ENCODE data around the gene CLIC6. TPM values are rescaled to one million over a fixed set of nuclear protein-coding genes. Genes with fewer than 3 reads are reported as not detected.
"Not testable (repeated sequence)": the region's sequence is repeated elsewhere in the genome, so short reads cannot be mapped to it uniquely, and the experiment has no call there.

The CLIC6 gene
- polyA plus RNA-seq, 1 experiment = 0.04 TPM

DNA sequence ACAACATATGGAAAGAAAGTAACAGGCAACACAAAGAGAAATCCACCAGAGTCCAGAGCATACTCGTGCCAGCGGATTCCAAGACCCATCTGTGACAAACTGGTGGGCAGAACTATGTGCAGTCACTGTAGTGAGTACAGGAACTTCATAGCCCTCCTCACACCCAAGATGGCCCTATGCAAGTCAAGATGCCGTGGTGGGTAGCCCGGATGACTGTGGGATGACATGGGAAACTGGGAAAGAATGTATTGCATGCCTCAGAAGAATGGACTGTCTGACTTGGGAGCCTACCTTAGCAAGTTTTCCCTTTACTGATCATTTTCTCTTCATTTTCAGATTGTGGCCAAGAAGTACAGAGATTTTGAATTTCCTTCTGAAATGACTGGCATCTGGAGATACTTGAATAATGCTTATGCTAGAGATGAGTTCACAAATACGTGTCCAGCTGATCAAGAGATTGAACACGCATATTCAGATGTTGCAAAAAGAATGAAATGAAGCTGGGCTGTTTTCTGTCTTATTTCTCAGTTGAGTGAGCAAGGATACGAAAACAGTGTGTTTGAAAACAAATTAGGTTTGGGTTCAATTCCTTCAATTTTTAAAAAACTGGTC is 47.3 kb downstream of the CLIC6 start:
- ChIA-PET CTCF (no interaction called here), POLR2A (no interaction called here)
- no peak for DNase-seq (ENCODE audit: low read depth)
- no peak overlapping the region for H3K4me3 ChIP-seq (ENCODE audit: low read depth, low read length)
- H3K27me3 ChIP-seq (ENCODE audit: control insufficient read depth, insufficient read depth, low read length) = no peaks in the 10 kb centered on the region
- H3K36me3 ChIP-seq (ENCODE audit: control insufficient read depth, insufficient read depth, low read length) = no peaks in the 10 kb centered on the region
- TF ChIP-seq, protein P1, sequence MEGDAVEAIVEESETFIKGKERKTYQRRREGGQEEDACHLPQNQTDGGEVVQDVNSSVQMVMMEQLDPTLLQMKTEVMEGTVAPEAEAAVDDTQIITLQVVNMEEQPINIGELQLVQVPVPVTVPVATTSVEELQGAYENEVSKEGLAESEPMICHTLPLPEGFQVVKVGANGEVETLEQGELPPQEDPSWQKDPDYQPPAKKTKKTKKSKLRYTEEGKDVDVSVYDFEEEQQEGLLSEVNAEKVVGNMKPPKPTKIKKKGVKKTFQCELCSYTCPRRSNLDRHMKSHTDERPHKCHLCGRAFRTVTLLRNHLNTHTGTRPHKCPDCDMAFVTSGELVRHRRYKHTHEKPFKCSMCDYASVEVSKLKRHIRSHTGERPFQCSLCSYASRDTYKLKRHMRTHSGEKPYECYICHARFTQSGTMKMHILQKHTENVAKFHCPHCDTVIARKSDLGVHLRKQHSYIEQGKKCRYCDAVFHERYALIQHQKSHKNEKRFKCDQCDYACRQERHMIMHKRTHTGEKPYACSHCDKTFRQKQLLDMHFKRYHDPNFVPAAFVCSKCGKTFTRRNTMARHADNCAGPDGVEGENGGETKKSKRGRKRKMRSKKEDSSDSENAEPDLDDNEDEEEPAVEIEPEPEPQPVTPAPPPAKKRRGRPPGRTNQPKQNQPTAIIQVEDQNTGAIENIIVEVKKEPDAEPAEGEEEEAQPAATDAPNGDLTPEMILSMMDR (IDR thresholded peaks at IDR 0.05; ENCODE audit: insufficient read depth, low read depth, low read length) = no peak

DNA sequence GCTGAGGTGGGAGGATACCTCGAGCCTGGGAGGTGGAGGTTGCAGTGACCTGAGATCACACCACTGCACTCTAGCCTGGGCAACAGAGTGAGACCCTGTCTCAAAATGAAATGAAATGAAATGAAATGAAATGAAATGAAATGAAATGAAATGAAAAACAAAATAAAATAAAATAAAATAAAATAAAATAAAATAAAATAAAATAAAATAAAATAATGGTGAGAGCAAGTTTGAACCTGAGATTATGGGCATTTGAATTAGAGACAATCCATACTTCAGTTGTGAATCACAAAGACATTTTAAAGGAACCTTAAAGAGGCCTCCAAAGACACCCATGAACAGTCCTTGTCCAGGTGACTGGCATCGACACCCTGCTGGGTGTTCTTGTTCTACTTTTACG is 49.7 kb downstream of the CLIC6 start:
- H3K27me3 ChIP-seq (ENCODE audit: control insufficient read depth, insufficient read depth, low read length); H3K36me3 ChIP-seq (ENCODE audit: control insufficient read depth, insufficient read depth, low read length); POLR2A ChIA-PET; DNase-seq (ENCODE audit: low read depth); H3K4me3 ChIP-seq (ENCODE audit: low read depth, low read length): not testable (repeated sequence)
- CTCF ChIA-PET = interaction anchor here (0.7 to 1.3 kb wide), 2 partner anchors 12 to 14 kb away, joined by 3 read pairs; no protein-coding TSS in a partner anchor

DNA sequence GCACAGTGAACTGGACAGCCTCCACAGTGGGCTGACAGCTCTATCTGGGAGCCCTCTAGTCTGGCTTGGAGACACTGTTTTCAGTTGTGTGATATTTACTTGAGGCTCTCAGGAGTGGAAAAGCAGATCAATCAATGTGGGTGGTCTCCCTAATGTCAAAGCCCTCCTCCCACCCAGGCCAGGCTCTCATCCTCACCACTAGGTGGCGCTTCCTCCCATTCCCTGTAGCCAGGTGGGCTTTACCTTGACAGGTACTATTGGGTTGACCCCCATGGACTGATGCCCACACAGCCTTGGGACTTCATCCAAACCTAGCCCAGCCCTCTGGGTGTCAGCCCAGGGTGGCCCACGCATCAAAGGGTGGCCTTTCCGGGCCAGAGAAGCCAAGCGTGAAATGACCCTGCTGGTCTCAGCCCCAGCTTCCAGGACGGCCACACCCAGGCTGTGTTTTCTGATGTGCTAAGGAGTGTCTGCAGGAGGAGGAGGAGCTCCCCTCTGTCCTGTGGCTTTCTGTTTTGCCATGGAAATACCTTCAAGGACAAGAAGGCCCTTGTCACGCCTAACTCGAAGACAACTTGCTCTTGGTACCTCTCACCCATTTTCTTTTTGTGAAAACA is 54.0 kb downstream of the CLIC6 start:
- DNase-seq (ENCODE audit: low read depth) = no peak
- ChIA-PET POLR2A (no interaction called here), CTCF (interaction anchor here (0.8 to 2.3 kb wide), 3 partner anchors 10 to 23 kb away, joined by 3 to 7 read pairs (median 3); no protein-coding TSS in a partner anchor)
- H3K36me3 ChIP-seq (ENCODE audit: control insufficient read depth, insufficient read depth, low read length) = no peaks in the 10 kb centered on the region
- H3K27me3 ChIP-seq (ENCODE audit: control insufficient read depth, insufficient read depth, low read length) = no peaks in the 10 kb centered on the region
- TF ChIP-seq, protein P1 (IDR thresholded peaks at IDR 0.05; ENCODE audit: insufficient read depth, low read depth, low read length) = peak; percentile 20; the same call in 1 of the 2 replicates
- H3K4me3 ChIP-seq (ENCODE audit: low read depth, low read length) = no peak overlapping the region

DNA sequence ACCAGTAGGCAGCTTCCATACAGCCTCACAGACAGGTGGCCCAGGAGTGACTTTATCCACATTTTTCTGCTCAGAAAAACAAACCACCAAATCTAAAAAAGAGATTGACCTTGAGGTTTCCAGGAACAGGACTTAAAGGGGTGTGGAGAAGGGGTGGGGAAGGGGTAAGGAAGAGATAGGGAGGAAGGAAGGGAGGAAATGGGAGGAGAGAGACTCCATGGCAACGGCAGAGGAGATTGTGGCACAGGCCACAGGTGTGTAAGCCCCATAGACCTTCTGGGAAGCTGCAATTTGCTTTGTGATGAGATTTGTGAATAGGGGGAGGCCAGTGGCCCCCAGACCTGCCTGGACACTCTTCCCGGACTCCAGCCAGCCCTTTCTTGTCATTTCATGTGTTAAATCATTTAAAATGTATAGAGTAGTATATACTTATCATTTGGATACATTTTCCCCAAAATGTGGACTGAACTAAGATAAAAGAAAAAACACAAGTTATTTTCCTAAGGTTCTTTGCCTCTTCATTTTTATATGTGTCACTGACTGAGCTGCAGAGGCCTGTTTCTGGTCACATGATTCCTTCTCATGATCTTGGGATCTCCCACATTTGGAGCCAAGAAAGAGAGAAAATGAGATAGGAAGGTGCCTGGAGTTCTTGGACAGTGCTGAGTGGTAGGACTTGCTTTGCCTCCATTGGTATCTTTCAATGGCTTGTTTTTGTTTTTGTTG is 55.5 kb downstream of the CLIC6 start:
- Histone ChIP-seq H3K36me3 (ENCODE audit: control insufficient read depth, insufficient read depth, low read length) (no peaks in the 10 kb centered on the region), H3K27me3 (ENCODE audit: control insufficient read depth, insufficient read depth, low read length) (no peaks in the 10 kb centered on the region), H3K4me3 (ENCODE audit: low read depth, low read length) (no peak overlapping the region)
- ChIA-PET POLR2A (no interaction called here), CTCF (interaction anchor here (1.4 to 2.3 kb wide), 2 partner anchors 15 to 21 kb away, joined by 4 to 7 read pairs; no protein-coding TSS in a partner anchor)
- no peak for DNase-seq (ENCODE audit: low read depth)
- TF ChIP-seq, protein P1 (IDR thresholded peaks at IDR 0.05; ENCODE audit: insufficient read depth, low read depth, low read length) = no peak

DNA sequence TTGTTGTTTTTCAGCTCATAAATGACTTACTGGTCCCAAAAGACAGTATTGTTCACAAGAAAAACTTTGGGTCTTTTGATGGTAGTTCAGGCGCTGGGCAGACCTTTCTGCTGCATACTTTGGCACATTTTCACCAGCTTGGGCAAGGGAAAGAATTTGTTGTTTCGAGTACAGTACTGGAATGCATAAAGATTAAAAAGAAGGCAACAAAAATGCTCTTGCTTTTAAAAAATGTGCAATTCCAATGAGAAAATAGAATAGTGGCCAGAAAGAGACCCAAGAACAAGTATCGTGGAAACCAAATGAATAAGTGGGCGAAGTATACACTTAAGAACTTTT is 56.0 kb downstream of the CLIC6 start:
- POLR2A ChIA-PET = no interaction called here
- CTCF ChIA-PET = interaction anchor here (1.4 kb wide), 1 partner anchor 15 kb away, joined by 4 read pairs; no protein-coding TSS in a partner anchor
- no peaks in the 10 kb centered on the region for H3K27me3 ChIP-seq (ENCODE audit: control insufficient read depth, insufficient read depth, low read length)
- no peaks in the 10 kb centered on the region for H3K36me3 ChIP-seq (ENCODE audit: control insufficient read depth, insufficient read depth, low read length)
- no peak for DNase-seq (ENCODE audit: low read depth)
- H3K4me3 ChIP-seq (ENCODE audit: low read depth, low read length) = no peak overlapping the region
- TF ChIP-seq, protein P1 (IDR thresholded peaks at IDR 0.05; ENCODE audit: insufficient read depth, low read depth, low read length) = no peak

Data from BJ (cell line).